PC-3 (cell line): ENCODE measurements around the gene SNRPA. TPM values are rescaled to one million over a fixed set of nuclear protein-coding genes. Genes with fewer than 3 reads are reported as not detected.
A peak's percentile ranks its signal among the peaks of the same experiment; 100 is the strongest.

Source experiments
- ATAC-seq: fragments of 200-7000 bp; cut with Tn5 transposase; 2 replicates; pipeline ENCODE4 v1.9.1; 2020; ENCODE audit warnings: mild to moderate bottlenecking, moderate library complexity
- BruUV-seq: library from RNA; stranded (reverse); fragments of 400-500 nt; replicated peaks from 2 replicates; lab custom pipeline; 2021; lab: Mats Ljungman, UMichigan
- CTCF ChIA-PET: fragments of 300-600 bp; sonication (Branson Sonifier 250); formaldehyde crosslinking; loops from one replicate; lab custom pipeline; 2022; ENCODE audit warnings: antibody characterized with exemption; lab: Charles Lee
- POLR2A ChIA-PET: fragments of 300-600 bp; sonication (Branson Sonifier 250); formaldehyde crosslinking; loops from one replicate; lab custom pipeline; 2022; ENCODE audit warnings: antibody characterized with exemption; ENCODE audit not compliant: unreplicated experiment; lab: Charles Lee
- DNase-seq: peaks from one replicate; pipeline ENCODE4 v3.0.0-alpha.2; 2015
- H2AFZ ChIP-seq: fragments of 300-600 bp; sonication (generic); 2 replicates; pipeline ENCODE4 v1.6.0; 2016; ENCODE audit warnings: antibody characterized with exemption, low read length
- H3F3A ChIP-seq: fragments of 300-600 bp; sonication (generic); one replicate; pipeline ENCODE4 v1.6.0; 2017; ENCODE audit warnings: antibody characterized with exemption, low read length, control low read depth, mild to moderate bottlenecking; ENCODE audit not compliant: unreplicated experiment
- H3K27ac ChIP-seq: fragments of 300-600 bp; sonication (generic); 2 replicates; pipeline ENCODE4 v1.5.1; 2016; ENCODE audit warnings: mild to moderate bottlenecking, low read length
- H3K27me3 ChIP-seq: fragments of 300-600 bp; sonication (generic); 2 replicates; pipeline ENCODE4 v1.6.1; 2016; ENCODE audit warnings: low read length, mixed read lengths
- H3K36me3 ChIP-seq: fragments of 300-600 bp; sonication (generic); 2 replicates; pipeline ENCODE4 v1.6.1; 2016; ENCODE audit warnings: low read depth, mixed run types, low read length, mixed read lengths
- H3K4me1 ChIP-seq: fragments of 300-600 bp; sonication (generic); 2 replicates; pipeline ENCODE4 v1.5.1; 2016; ENCODE audit warnings: low read length; ENCODE audit not compliant: insufficient read depth
- H3K4me2 ChIP-seq: fragments of 300-600 bp; sonication (generic); 2 replicates; pipeline ENCODE4 v1.6.0; 2016; ENCODE audit warnings: low read length
- H3K4me3 ChIP-seq: fragments of 300-600 bp; sonication (generic); 2 replicates; pipeline ENCODE4 v1.5.1; 2016; ENCODE audit warnings: mild to moderate bottlenecking, low read length, mixed read lengths
- H3K79me2 ChIP-seq: fragments of 300-600 bp; sonication (generic); 2 replicates; pipeline ENCODE4 v1.6.1; 2017; ENCODE audit warnings: low read length, mixed read lengths
- H3K9ac ChIP-seq: fragments of 300-600 bp; sonication (generic); 2 replicates; pipeline ENCODE4 v1.6.0; 2016; ENCODE audit warnings: mild to moderate bottlenecking, low read length
- H3K9me2 ChIP-seq: fragments of 300-600 bp; sonication (generic); replicated peaks from 2 replicates; pipeline ENCODE4 v1.6.1; 2016; ENCODE audit warnings: mixed run types, low read length, mixed read lengths
- H3K9me3 ChIP-seq: fragments of 300-600 bp; sonication (generic); 2 replicates; pipeline ENCODE4 v1.6.1; 2016; ENCODE audit warnings: low read length, mixed read lengths
- H4K20me1 ChIP-seq: fragments of 300-600 bp; sonication (generic); 2 replicates; pipeline ENCODE4 v1.6.1; 2016; ENCODE audit warnings: low read length, mixed read lengths
- CTCF ChIP-seq: fragments of 300-600 bp; sonication (generic); conservative IDR thresholded peaks from 2 replicates; pipeline ENCODE4 v1.5.1; 2017; ENCODE audit warnings: antibody characterized with exemption, low read depth, mild to moderate bottlenecking, low read length
- EZH2 ChIP-seq: fragments of 300-600 bp; sonication (generic); IDR thresholded peaks from one replicate; pipeline ENCODE4 v1.6.1; 2017; ENCODE audit warnings: antibody characterized with exemption, mild to moderate bottlenecking, low read length; ENCODE audit not compliant: unreplicated experiment
- EZH2phosphoT487 ChIP-seq: fragments of 300-600 bp; sonication (generic); IDR thresholded peaks from 2 replicates; pipeline ENCODE4 v1.6.1; 2018; ENCODE audit warnings: mild to moderate bottlenecking, antibody characterized with exemption, low read length, borderline replicate concordance
- intact Hi-C: fragments of 100-400 bp; cut with micrococcal nuclease; formaldehyde crosslinking; loops from 2 replicates; pipeline ENCODE4 v1.9.0; 2023
- total RNA-seq: library from RNA; depleted of rRNA; stranded (reverse); fragments of >200 nt; gene quantifications from 2 replicates; pipeline ENCODE4 v1.2.3, GENCODE V29; 2014

SNRPA gene
- total RNA-seq, 1 experiment from 2014 or later = 243 TPM

- BruUV-seq = no TSS peak
- H3K36me3 ChIP-seq = peaks cover 6% of the 10 kb centered on the region
- H3K4me3 ChIP-seq = no peak overlapping the region
- ChIA-PET POLR2A (no interaction called here), CTCF (interaction anchor here (0.7 kb wide), 1 partner anchor 9 kb away, joined by 3 read pairs; the partner anchor contains the start of gene EGLN2)
- H3K27ac ChIP-seq = no peak overlapping the region
- no peaks in the 10 kb centered on the region for H3F3A ChIP-seq
- DNase-seq = peak; percentile 49
- no peaks in the 10 kb centered on the region for H3K9me2 ChIP-seq
- H3K9ac ChIP-seq = no peak overlapping the region
- ATAC-seq = peak; percentile 54
- intact Hi-C loops = no loop called here
- H3K9me3 ChIP-seq = no peaks in the 10 kb centered on the region
- no peak overlapping the region for H2AFZ ChIP-seq
- TF ChIP-seq EZH2 (no peak), CTCF (peak; percentile 59)
- H3K79me2 ChIP-seq = peaks cover 32% of the 10 kb centered on the region
- H3K4me2 ChIP-seq = no peak overlapping the region
- peaks cover 12% of the 10 kb centered on the region; the same call in 1 of the 2 replicates for H3K4me1 ChIP-seq
- H4K20me1 ChIP-seq = 0 out of 2 replicates have a peak, but pooled peaks cover 7% of the 10 kb centered on the region
- no peaks in the 10 kb centered on the region for H3K27me3 ChIP-seq
These were observed 56.4 kb downstream of the SNRPA start for GRCh38 chr19:40807147-40808020.

GRCh38 chr19:40808021-40808325 is 57.0 kb downstream of the SNRPA start:
- peaks cover 7% of the 10 kb centered on the region; the same call in 1 of the 2 replicates for H3K4me1 ChIP-seq
- H3F3A ChIP-seq = no peaks in the 10 kb centered on the region
- H3K4me3 ChIP-seq = no peak overlapping the region
- H3K27ac ChIP-seq = no peak overlapping the region
- H2AFZ ChIP-seq = no peak overlapping the region
- no peak overlapping the region for H3K4me2 ChIP-seq
- DNase-seq (no peak), ATAC-seq (no peak)
- ChIA-PET CTCF (interaction anchor here (0.7 kb wide), 1 partner anchor 9 kb away, joined by 3 read pairs; the partner anchor contains the start of gene EGLN2), POLR2A (interaction anchor here (0.6 kb wide), 1 partner anchor 26 kb away, joined by 4 read pairs; no protein-coding TSS in a partner anchor)
- BruUV-seq = TSS peak; percentile 17
- H3K79me2 ChIP-seq = peaks cover 27% of the 10 kb centered on the region
- no peak overlapping the region for H3K9ac ChIP-seq
- H3K27me3 ChIP-seq = no peaks in the 10 kb centered on the region
- peaks cover 6% of the 10 kb centered on the region for H3K36me3 ChIP-seq
- no peak for TF ChIP-seq EZH2phosphoT487
- intact Hi-C loops = no loop called here
- 0 out of 2 replicates have a peak, but pooled peaks cover 1% of the 10 kb centered on the region for H4K20me1 ChIP-seq
- no peaks in the 10 kb centered on the region for H3K9me3 ChIP-seq
- H3K9me2 ChIP-seq = no peaks in the 10 kb centered on the region

DNA sequence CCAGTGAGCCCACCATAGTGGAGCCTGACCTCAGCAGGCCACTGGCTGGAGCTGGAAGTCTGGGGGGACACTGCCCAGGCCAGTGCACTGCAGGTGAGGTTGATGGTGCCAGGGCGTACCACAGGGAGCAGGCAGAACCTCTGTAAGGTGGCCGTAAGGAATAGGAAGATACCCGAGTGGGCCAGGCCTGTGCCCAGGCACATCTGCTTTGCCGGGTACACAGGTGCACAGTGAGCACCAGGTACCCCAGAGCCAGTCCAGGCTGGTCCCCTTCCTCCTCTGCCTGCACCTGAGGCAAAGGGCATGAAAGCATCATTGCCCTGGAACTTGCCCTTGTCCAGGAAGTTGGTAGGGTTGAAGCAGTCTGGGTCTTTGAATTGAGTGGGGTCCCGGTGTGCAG is 57.5 kb downstream of the SNRPA start:
- TF ChIP-seq CTCF = no peak
- no peak for TF ChIP-seq EZH2phosphoT487
- no peak for TF ChIP-seq EZH2
- H3K79me2 ChIP-seq = peaks cover 21% of the 10 kb centered on the region
- BruUV-seq = no TSS peak
- no peak for DNase-seq
- no peaks in the 10 kb centered on the region for H3F3A ChIP-seq
- H3K4me1 ChIP-seq = 0 out of 2 replicates have a peak, but pooled peaks cover 1% of the 10 kb centered on the region
- no peak overlapping the region for H3K9ac ChIP-seq
- no peak overlapping the region for H3K4me2 ChIP-seq
- H3K27me3 ChIP-seq = no peaks in the 10 kb centered on the region
- intact Hi-C loops = no loop called here
- H3K36me3 ChIP-seq = peaks cover 6% of the 10 kb centered on the region
- H3K4me3 ChIP-seq = no peak overlapping the region
- ChIA-PET CTCF (no interaction called here), POLR2A (interaction anchor here (0.6 kb wide), 1 partner anchor 25 kb away, joined by 4 read pairs; no protein-coding TSS in a partner anchor)
- ATAC-seq = no peak
- no peak overlapping the region for H2AFZ ChIP-seq
- no peak overlapping the region for H3K27ac ChIP-seq
- no peaks in the 10 kb centered on the region for H3K9me3 ChIP-seq
- no peaks in the 10 kb centered on the region for H4K20me1 ChIP-seq
- H3K9me2 ChIP-seq = no peaks in the 10 kb centered on the region
